Measurements from ENCODE around the gene ARID1B. TPM values are rescaled to one million over a fixed set of nuclear protein-coding genes. Genes with fewer than 3 reads are reported as not detected.
"Not testable (repeated sequence)": the region's sequence is repeated elsewhere in the genome, so short reads cannot be mapped to it uniquely, and the experiment has no call there.

Gene ARID1B
- total RNA-seq, 2 donors from 2014 or later, result 65.1 to 99.4 TPM

DNA sequence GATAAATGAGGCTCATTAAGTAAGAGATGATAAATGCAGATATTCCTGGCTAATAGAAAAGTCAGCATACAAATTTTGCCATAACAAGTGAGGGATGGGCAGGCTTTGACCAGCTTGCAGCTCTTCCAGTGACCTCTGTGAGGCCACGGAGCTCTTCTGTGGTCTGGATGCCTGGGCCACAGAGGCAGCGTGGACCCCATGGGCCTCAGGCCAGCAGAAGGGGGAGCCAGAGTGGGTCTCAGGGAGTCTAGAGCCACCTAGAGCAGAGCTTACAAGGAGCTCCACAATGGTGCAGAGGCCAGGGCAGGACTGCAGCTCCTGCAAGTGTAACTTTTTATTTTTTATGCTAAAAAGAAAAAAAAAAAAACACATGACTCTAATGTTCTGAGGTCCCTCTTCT is 165.1 kb downstream of the ARID1B start:
- 94% methylated on average over 2 of the region's 2 CpGs for WGBS
- intact Hi-C loops (cut with DNase I), result no loop called here
- TF ChIP-seq, protein P1, sequence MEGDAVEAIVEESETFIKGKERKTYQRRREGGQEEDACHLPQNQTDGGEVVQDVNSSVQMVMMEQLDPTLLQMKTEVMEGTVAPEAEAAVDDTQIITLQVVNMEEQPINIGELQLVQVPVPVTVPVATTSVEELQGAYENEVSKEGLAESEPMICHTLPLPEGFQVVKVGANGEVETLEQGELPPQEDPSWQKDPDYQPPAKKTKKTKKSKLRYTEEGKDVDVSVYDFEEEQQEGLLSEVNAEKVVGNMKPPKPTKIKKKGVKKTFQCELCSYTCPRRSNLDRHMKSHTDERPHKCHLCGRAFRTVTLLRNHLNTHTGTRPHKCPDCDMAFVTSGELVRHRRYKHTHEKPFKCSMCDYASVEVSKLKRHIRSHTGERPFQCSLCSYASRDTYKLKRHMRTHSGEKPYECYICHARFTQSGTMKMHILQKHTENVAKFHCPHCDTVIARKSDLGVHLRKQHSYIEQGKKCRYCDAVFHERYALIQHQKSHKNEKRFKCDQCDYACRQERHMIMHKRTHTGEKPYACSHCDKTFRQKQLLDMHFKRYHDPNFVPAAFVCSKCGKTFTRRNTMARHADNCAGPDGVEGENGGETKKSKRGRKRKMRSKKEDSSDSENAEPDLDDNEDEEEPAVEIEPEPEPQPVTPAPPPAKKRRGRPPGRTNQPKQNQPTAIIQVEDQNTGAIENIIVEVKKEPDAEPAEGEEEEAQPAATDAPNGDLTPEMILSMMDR (IDR thresholded peaks at IDR 0.05), result no peak
- no peak for TF ChIP-seq POLR2AphosphoS5 (IDR thresholded peaks at IDR 0.05)
- TF ChIP-seq POLR2A (IDR thresholded peaks at IDR 0.05), result no peak

GRCh38 chr6:156943166-156943565 is 166.0 kb downstream of the ARID1B start:
- Histone ChIP-seq H3K27ac (no peak overlapping the region), H3K9me3 (no peaks in the 10 kb centered on the region), H3K4me1 (replicated peaks) (no peaks in the 10 kb centered on the region), H3K36me3 (no peaks in the 10 kb centered on the region), H3K27me3 (replicated peaks; ENCODE audit: insufficient read depth) (no peaks in the 10 kb centered on the region), H3K4me3 (no peak overlapping the region)
- WGBS, result 90% methylated on average over 6 of the region's 6 CpGs
- TF ChIP-seq POLR2AphosphoS5 (IDR thresholded peaks at IDR 0.05) (no peak), POLR2A (IDR thresholded peaks at IDR 0.05) (no peak)
- TF ChIP-seq, protein P1 (IDR thresholded peaks at IDR 0.05), result no peak
- DNase-seq (ENCODE audit: low spot score), result no peak
- intact Hi-C loops (cut with DNase I), result no loop called here

More for the DNA sequence above, 165.1 kb downstream of the ARID1B start:
- H3K27me3 ChIP-seq (replicated peaks; ENCODE audit: insufficient read depth), result no peaks in the 10 kb centered on the region
- H3K9me3 ChIP-seq, result no peaks in the 10 kb centered on the region
- no peaks in the 10 kb centered on the region for H3K4me1 ChIP-seq (replicated peaks)
- H3K36me3 ChIP-seq, result no peaks in the 10 kb centered on the region
- no peak for DNase-seq (ENCODE audit: low spot score)
- no peak overlapping the region for H3K4me3 ChIP-seq
- no peak overlapping the region for H3K27ac ChIP-seq

DNA sequence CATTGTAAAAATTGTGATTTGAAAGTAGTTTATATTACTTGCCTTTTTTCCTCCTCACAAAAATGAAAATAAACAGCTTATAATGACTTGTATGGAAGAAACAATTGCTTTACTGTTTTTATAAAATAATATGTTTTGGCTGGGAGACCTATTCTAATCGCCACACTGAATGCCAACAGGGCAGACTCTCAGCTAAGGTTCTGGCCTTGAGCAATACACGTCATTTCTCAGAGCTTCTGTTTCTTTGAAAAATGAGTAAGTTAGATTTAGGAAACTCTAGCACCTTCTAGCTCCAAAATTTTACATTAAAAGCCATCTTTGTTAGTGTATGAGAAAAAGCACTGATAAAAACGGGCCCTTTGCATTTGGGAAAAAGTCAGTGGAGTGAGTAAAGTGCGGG is 166.6 kb downstream of the ARID1B start:
- Histone ChIP-seq H3K4me1 (replicated peaks) (no peaks in the 10 kb centered on the region), H3K9me3 (no peaks in the 10 kb centered on the region), H3K27me3 (replicated peaks; ENCODE audit: insufficient read depth) (no peaks in the 10 kb centered on the region), H3K36me3 (no peaks in the 10 kb centered on the region), H3K4me3 (no peak overlapping the region), H3K27ac (no peak overlapping the region)
- no peak for DNase-seq (ENCODE audit: low spot score)
- intact Hi-C loops (cut with DNase I), result no loop called here
- TF ChIP-seq POLR2AphosphoS5 (IDR thresholded peaks at IDR 0.05) (no peak), POLR2A (IDR thresholded peaks at IDR 0.05) (no peak)
- TF ChIP-seq, protein P1 (IDR thresholded peaks at IDR 0.05), result no peak
- 88% methylated on average over 4 of the region's 4 CpGs for WGBS

DNA sequence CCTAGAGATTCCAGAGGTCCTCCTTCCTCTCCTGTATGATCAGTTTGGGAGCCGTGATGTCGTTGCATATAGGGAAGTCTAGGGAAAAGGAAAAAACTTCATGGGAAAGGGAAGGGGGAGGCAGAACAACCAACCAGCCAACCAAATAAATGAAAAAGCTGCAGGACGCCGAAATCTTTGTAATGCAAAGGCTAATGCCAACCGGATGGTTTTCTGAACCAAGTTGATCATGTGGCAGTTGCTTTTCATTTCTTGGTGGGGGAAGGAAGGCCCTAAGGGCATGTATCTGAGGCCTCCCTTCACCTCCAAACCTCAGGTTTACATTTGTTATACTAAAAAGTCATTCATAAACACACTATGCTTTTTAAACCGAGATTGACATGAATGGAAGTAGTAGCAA is 167.2 kb downstream of the ARID1B start:
- intact Hi-C loops (cut with DNase I), result no loop called here
- Histone ChIP-seq H3K4me1 (replicated peaks) (no peaks in the 10 kb centered on the region), H3K36me3 (no peaks in the 10 kb centered on the region)

GRCh38 chr6:156945789-156946172 is 168.6 kb downstream of the ARID1B start:
- H3K27ac ChIP-seq; H3K4me1 ChIP-seq (replicated peaks); H3K4me3 ChIP-seq; H3K36me3 ChIP-seq; DNase-seq (ENCODE audit: low spot score); H3K27me3 ChIP-seq (replicated peaks; ENCODE audit: insufficient read depth); H3K9me3 ChIP-seq; intact Hi-C loops (cut with DNase I): not testable (repeated sequence)
- WGBS, result 94% methylated on average over 6 of the region's 6 CpGs

More for the DNA sequence above, 167.2 kb downstream of the ARID1B start:
- Histone ChIP-seq H3K27me3 (replicated peaks; ENCODE audit: insufficient read depth) (no peaks in the 10 kb centered on the region), H3K4me3 (no peak overlapping the region), H3K27ac (no peak overlapping the region), H3K9me3 (no peaks in the 10 kb centered on the region)
- TF ChIP-seq POLR2A (IDR thresholded peaks at IDR 0.05) (no peak), POLR2AphosphoS5 (IDR thresholded peaks at IDR 0.05) (no peak)
- TF ChIP-seq, protein P1 (IDR thresholded peaks at IDR 0.05), result no peak
- no peak for DNase-seq (ENCODE audit: low spot score)
- 91% methylated on average over 6 of the region's 6 CpGs for WGBS

Measured in prostate gland (tissue), 2 donors.